ENCODE measurements around the gene SLC25A21. TPM values are rescaled to one million over a fixed set of nuclear protein-coding genes. Genes with fewer than 3 reads are reported as not detected.

Gene SLC25A21
- total and polyA plus RNA-seq, 7 experiments from 2014 or later: not detected

DNA sequence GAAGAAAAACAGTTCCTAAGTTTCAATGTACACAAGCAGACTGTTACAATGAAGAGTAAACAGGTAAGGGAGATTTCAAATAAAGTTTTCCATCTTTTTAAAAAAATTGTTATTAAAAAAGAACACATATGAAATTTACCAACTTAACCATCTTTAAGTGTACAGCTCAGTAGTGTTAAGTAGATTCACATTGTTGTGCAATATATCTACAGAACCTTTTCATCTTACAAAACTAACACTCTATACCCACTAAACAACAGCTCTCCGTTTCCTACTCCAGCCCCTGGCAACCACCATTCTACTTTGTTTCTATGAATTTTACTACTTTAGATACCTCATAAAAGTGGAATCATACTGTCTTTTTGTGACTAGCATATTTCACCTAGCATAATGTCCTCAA lies 139.5 kb downstream of the SLC25A21 start:
- ChIA-PET CTCF (no interaction called here), POLR2A (no interaction called here)
- H3K27ac ChIP-seq (ENCODE audit: low read depth, low read length): no peak overlapping the region
- H3K4me1 Mint-ChIP-seq: no peaks in the 10 kb centered on the region
- no peak for ATAC-seq
- H3K36me3 Mint-ChIP-seq: no peaks in the 10 kb centered on the region
- H3K4me1 ChIP-seq (ENCODE audit: control insufficient read depth in 2 of 2, insufficient read depth in 2 of 2, low read length in 2 of 2): no peaks in the 10 kb centered on the region
- DNase-seq: no peak
- no peak overlapping the region for H3K4me3 ChIP-seq (ENCODE audit: low read length)
- H3K27ac Mint-ChIP-seq: no peak overlapping the region
- no peaks in the 10 kb centered on the region for H3K36me3 ChIP-seq (ENCODE audit: control insufficient read depth in 2 of 3, insufficient read depth in 3 of 3, low read length in 3 of 3)
- intact Hi-C loops (cut with micrococcal nuclease): no loop called here
- no peaks in the 10 kb centered on the region for H3K27me3 ChIP-seq (ENCODE audit: control insufficient read depth in 2 of 2, insufficient read depth in 2 of 2, low read length in 2 of 2)
- no peaks in the 10 kb centered on the region for H3K9me3 ChIP-seq (ENCODE audit: control insufficient read depth in 2 of 3, low read length in 3 of 3)
- no peak overlapping the region for H3K4me3 Mint-ChIP-seq
- H3K27me3 Mint-ChIP-seq: peaks cover 0 to 4% (median 0%) of the 10 kb centered on the region in 5 donors
- peaks cover 0 to 4% (median 3%) of the 10 kb centered on the region in 11 donors for H3K9me3 Mint-ChIP-seq

GRCh38 chr14:37027188-37027824 lies 145.1 kb downstream of the SLC25A21 start:
- H3K27me3 ChIP-seq (ENCODE audit: control insufficient read depth in 2 of 2, insufficient read depth in 2 of 2, low read length in 2 of 2): no peaks in the 10 kb centered on the region
- H3K27ac Mint-ChIP-seq: no peak overlapping the region
- no peaks in the 10 kb centered on the region for H3K4me1 ChIP-seq (ENCODE audit: control insufficient read depth in 2 of 2, insufficient read depth in 2 of 2, low read length in 2 of 2)
- intact Hi-C loops (cut with micrococcal nuclease): no loop called here
- H3K27me3 Mint-ChIP-seq: no peaks in the 10 kb centered on the region
- no peaks in the 10 kb centered on the region for H3K9me3 ChIP-seq (ENCODE audit: control insufficient read depth in 2 of 3, low read length in 3 of 3)
- peaks cover 0 to 3% (median 0%) of the 10 kb centered on the region in 11 donors for H3K9me3 Mint-ChIP-seq
- H3K4me1 Mint-ChIP-seq: no peaks in the 10 kb centered on the region
- no peak overlapping the region for H3K4me3 ChIP-seq (ENCODE audit: low read length)
- H3K36me3 Mint-ChIP-seq: no peaks in the 10 kb centered on the region
- no peak for ATAC-seq
- H3K36me3 ChIP-seq (ENCODE audit: control insufficient read depth in 2 of 3, insufficient read depth in 3 of 3, low read length in 3 of 3): no peaks in the 10 kb centered on the region
- ChIA-PET CTCF (no interaction called here), POLR2A (no interaction called here)
- H3K27ac ChIP-seq (ENCODE audit: low read depth, low read length): no peak overlapping the region
- DNase-seq: no peak
- no peak overlapping the region for H3K4me3 Mint-ChIP-seq

DNA sequence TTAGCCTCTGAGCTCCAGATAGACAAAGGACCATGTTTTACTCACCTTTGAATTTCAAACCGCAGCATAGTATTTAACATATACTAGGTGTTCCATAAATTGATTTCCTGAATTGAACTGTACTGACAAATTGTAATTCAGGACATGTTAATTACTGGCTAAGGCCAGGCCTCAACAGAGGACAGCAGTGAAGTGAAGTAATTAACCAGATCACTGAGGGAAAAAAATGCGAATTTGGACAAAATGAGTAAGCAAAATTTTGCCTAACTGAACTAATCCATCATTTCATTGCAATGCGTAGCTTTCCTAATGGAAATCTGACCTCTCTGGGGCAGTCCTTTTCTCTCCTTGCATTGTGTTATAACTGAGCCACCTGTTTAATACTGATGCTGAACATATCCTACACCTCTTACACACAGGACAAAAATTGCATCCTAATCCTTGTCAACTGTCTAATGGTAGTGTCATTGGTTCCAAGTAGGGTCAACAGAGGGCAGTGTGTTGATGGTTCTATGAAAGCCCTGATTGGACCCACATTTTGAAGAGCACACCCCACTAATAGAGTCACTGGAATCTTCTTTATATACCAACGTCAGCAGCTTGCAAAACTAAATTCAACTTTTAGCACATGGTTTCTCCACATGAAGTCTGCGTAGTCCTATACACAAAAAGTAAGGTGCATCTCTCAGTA lies 148.4 kb downstream of the SLC25A21 start:
- Mint-ChIP-seq H3K4me3 (no peak overlapping the region), H3K27ac (peak overlapping the region in 1 of 9 donors; percentile 3), H3K36me3 (no peaks in the 10 kb centered on the region), H3K9me3 (peaks cover 0 to 6% (median 0%) of the 10 kb centered on the region in 11 donors), H3K4me1 (no peaks in the 10 kb centered on the region), H3K27me3 (no peaks in the 10 kb centered on the region)
- ChIA-PET POLR2A (interaction anchor here (0.6 kb wide), 1 partner anchor 369 kb away, joined by 3 read pairs; no protein-coding TSS in a partner anchor), CTCF (no interaction called here)
- H3K27ac ChIP-seq (ENCODE audit: low read depth, low read length): no peak overlapping the region
- no peaks in the 10 kb centered on the region for H3K27me3 ChIP-seq (ENCODE audit: control insufficient read depth in 2 of 2, insufficient read depth in 2 of 2, low read length in 2 of 2)
- H3K4me1 ChIP-seq (ENCODE audit: control insufficient read depth in 2 of 2, insufficient read depth in 2 of 2, low read length in 2 of 2): no peaks in the 10 kb centered on the region
- no peaks in the 10 kb centered on the region for H3K36me3 ChIP-seq (ENCODE audit: control insufficient read depth in 2 of 3, insufficient read depth in 3 of 3, low read length in 3 of 3)
- no peak overlapping the region for H3K4me3 ChIP-seq (ENCODE audit: low read length)
- DNase-seq (no peak), ATAC-seq (no peak)
- H3K9me3 ChIP-seq (ENCODE audit: control insufficient read depth in 2 of 3, low read length in 3 of 3): no peaks in the 10 kb centered on the region
- intact Hi-C loops (cut with micrococcal nuclease): no loop called here

DNA sequence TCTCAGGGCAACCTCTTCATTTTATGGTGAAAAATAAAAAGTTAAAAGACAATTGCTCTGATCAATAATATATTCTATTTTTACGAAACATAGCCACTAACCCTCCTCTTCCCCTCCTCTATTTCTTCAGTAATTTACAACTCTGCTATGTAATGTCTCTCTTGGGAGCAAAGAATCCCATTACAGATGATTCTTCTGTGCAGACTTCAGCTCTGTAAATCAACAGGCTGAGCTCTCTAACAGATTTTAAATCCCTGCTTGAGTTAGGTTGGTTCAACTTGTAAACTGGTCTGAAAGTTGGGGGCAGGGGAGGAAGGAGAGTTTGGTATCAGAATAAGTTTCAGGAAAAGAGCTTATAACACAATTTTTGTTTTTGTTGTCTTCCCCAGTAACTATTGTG lies 151.0 kb downstream of the SLC25A21 start:
- ATAC-seq (no peak), DNase-seq (no peak)
- H3K4me3 Mint-ChIP-seq: no peak overlapping the region
- intact Hi-C loops (cut with micrococcal nuclease): no loop called here
- H3K27me3 Mint-ChIP-seq: no peaks in the 10 kb centered on the region
- CTCF ChIA-PET: no interaction called here
- H3K9me3 Mint-ChIP-seq: peaks cover 0 to 21% (median 4%) of the 10 kb centered on the region in 11 donors
- no peak overlapping the region for H3K27ac Mint-ChIP-seq
- no peak overlapping the region for H3K27ac ChIP-seq (ENCODE audit: low read depth, low read length)
- H3K4me3 ChIP-seq (ENCODE audit: low read length): no peak overlapping the region
- no peaks in the 10 kb centered on the region for H3K9me3 ChIP-seq (ENCODE audit: control insufficient read depth in 2 of 3, low read length in 3 of 3)
- no peaks in the 10 kb centered on the region for H3K4me1 ChIP-seq (ENCODE audit: control insufficient read depth in 2 of 2, insufficient read depth in 2 of 2, low read length in 2 of 2)
- H3K27me3 ChIP-seq (ENCODE audit: control insufficient read depth in 2 of 2, insufficient read depth in 2 of 2, low read length in 2 of 2): no peaks in the 10 kb centered on the region
- POLR2A ChIA-PET: no interaction called here
- no peaks in the 10 kb centered on the region for H3K4me1 Mint-ChIP-seq
- no peaks in the 10 kb centered on the region for H3K36me3 ChIP-seq (ENCODE audit: control insufficient read depth in 2 of 3, insufficient read depth in 3 of 3, low read length in 3 of 3)
- peaks cover 0 to 4% (median 0%) of the 10 kb centered on the region in 5 donors for H3K36me3 Mint-ChIP-seq

DNA sequence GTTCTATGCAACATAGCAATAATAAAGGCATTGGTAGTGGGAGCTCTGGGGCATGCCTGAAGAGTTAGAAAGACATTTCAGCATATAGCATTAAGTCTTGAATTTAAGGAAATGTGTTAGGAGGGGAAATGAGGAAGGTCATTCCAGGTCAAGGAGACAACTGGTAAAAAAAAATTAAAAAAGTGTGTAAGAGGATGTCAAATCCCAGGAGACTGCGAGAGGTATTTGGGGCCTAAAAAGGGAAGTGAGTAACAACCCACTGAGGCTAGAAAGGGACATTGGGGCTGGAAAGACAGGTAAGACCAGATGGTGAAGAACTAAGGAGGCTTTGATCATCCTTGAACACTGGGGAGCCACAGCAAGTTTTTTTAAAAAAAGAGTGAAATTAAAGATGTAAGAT lies 152.9 kb downstream of the SLC25A21 start:
- peaks cover 0 to 4% (median 0%) of the 10 kb centered on the region in 5 donors for H3K36me3 Mint-ChIP-seq
- ChIA-PET CTCF (no interaction called here), POLR2A (no interaction called here)
- ATAC-seq: no peak
- Histone ChIP-seq H3K27ac (ENCODE audit: low read depth, low read length) (no peak overlapping the region), H3K36me3 (ENCODE audit: control insufficient read depth in 2 of 3, insufficient read depth in 3 of 3, low read length in 3 of 3) (no peaks in the 10 kb centered on the region), H3K4me3 (ENCODE audit: low read length) (no peak overlapping the region), H3K9me3 (ENCODE audit: control insufficient read depth in 2 of 3, low read length in 3 of 3) (no peaks in the 10 kb centered on the region), H3K27me3 (ENCODE audit: control insufficient read depth in 2 of 2, insufficient read depth in 2 of 2, low read length in 2 of 2) (no peaks in the 10 kb centered on the region), H3K4me1 (ENCODE audit: control insufficient read depth in 2 of 2, insufficient read depth in 2 of 2, low read length in 2 of 2) (no peaks in the 10 kb centered on the region)
- no peaks in the 10 kb centered on the region for H3K4me1 Mint-ChIP-seq
- intact Hi-C loops (cut with micrococcal nuclease): no loop called here
- H3K4me3 Mint-ChIP-seq: no peak overlapping the region
- no peak overlapping the region for H3K27ac Mint-ChIP-seq
- no peak for DNase-seq
- no peaks in the 10 kb centered on the region for H3K27me3 Mint-ChIP-seq
- peaks cover 0 to 24% (median 4%) of the 10 kb centered on the region in 11 donors for H3K9me3 Mint-ChIP-seq

DNA sequence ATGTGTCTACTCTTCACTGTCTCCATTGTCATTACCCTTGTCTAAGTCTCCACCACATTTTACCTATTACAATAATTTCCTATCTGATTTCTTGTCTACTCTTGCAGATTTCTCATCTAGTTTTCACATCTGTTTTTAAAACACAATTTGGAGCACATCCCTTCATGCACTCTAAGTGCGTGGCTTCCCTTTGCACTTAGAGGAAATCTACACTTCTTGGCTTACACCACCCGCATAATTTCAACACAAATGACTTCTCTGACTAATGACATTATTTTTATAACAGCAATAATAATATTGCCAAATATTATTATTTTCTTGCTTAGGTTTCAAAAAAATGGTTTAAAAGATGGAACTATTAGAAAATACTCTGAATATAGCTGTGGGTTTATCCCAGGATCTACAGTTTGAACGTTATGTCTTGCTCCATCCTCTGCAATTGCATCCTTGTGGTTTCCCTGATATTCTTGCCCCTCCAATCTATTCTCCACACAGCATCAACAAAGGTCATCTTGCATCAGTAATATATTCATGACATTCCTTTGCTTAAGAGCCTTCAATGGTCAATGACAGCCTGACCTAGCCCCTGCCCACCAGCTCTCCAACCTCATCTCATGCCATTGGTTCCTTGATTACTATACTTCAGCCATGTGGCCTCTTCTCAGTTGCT lies 153.7 kb downstream of the SLC25A21 start:
- no peak overlapping the region for H3K4me3 Mint-ChIP-seq
- H3K4me3 ChIP-seq (ENCODE audit: low read length): no peak overlapping the region
- ChIA-PET POLR2A (no interaction called here), CTCF (no interaction called here)
- H3K9me3 Mint-ChIP-seq: peaks cover 0 to 27% (median 4%) of the 10 kb centered on the region in 11 donors
- H3K36me3 Mint-ChIP-seq: peaks cover 0 to 4% (median 0%) of the 10 kb centered on the region in 5 donors
- no peak for ATAC-seq
- DNase-seq: no peak
- H3K4me1 Mint-ChIP-seq: no peaks in the 10 kb centered on the region
- no peaks in the 10 kb centered on the region for H3K36me3 ChIP-seq (ENCODE audit: control insufficient read depth in 2 of 3, insufficient read depth in 3 of 3, low read length in 3 of 3)
- H3K27ac Mint-ChIP-seq: no peak overlapping the region
- no peak overlapping the region for H3K27ac ChIP-seq (ENCODE audit: low read depth, low read length)
- H3K9me3 ChIP-seq (ENCODE audit: control insufficient read depth in 2 of 3, low read length in 3 of 3): no peaks in the 10 kb centered on the region
- intact Hi-C loops (cut with micrococcal nuclease): no loop called here
- H3K27me3 ChIP-seq (ENCODE audit: control insufficient read depth in 2 of 2, insufficient read depth in 2 of 2, low read length in 2 of 2): no peaks in the 10 kb centered on the region
- H3K27me3 Mint-ChIP-seq: no peaks in the 10 kb centered on the region
- H3K4me1 ChIP-seq (ENCODE audit: control insufficient read depth in 2 of 2, insufficient read depth in 2 of 2, low read length in 2 of 2): no peaks in the 10 kb centered on the region

Data from naive thymus-derived CD4-positive, alpha-beta T cell (primary cell).